Bronchial epithelial cell (primary cell): ENCODE measurements around the gene MITF. TPM values are rescaled to one million over a fixed set of nuclear protein-coding genes. Genes with fewer than 3 reads are reported as not detected.

ENCODE experiments used
- DNase-seq: peaks from one replicate; pipeline ENCODE4 v3.0.0-alpha.2; 2010; ENCODE audit warnings: low read depth
- FAIRE-seq: peaks from 2 replicates; lab custom pipeline; 2011; peaks lifted over from hg19 to GRCh38; lab: Jason Lieb, UNC
- H3K27me3 ChIP-seq: 2 replicates; pipeline ENCODE4 v1.5.1; 2011; ENCODE audit warnings: low read length; ENCODE audit not compliant: control insufficient read depth, insufficient read depth
- H3K36me3 ChIP-seq: 2 replicates; pipeline ENCODE4 v1.5.1; 2011; ENCODE audit warnings: low read length; ENCODE audit not compliant: control insufficient read depth, insufficient read depth
- H3K4me3 ChIP-seq: 2 replicates; pipeline ENCODE4 v1.5.1; 2011; ENCODE audit warnings: mild to moderate bottlenecking, low read depth, low read length, control low read depth
- CTCF ChIP-seq: IDR thresholded peaks from 2 replicates; pipeline ENCODE4 v1.5.1; 2011; ENCODE audit warnings: mild to moderate bottlenecking, moderate library complexity, low read length, control low read depth, inconsistent platforms; ENCODE audit not compliant: insufficient read depth, severe bottlenecking
- total RNA-seq: library from RNA; depleted of rRNA; stranded (reverse); fragments of >200 nt; gene quantifications from 2 replicates; pipeline ENCODE4 v1.2.1, GENCODE V29; 2014

MITF gene
- total RNA-seq, 1 donor from 2014 or later: 1.6 TPM

DNA sequence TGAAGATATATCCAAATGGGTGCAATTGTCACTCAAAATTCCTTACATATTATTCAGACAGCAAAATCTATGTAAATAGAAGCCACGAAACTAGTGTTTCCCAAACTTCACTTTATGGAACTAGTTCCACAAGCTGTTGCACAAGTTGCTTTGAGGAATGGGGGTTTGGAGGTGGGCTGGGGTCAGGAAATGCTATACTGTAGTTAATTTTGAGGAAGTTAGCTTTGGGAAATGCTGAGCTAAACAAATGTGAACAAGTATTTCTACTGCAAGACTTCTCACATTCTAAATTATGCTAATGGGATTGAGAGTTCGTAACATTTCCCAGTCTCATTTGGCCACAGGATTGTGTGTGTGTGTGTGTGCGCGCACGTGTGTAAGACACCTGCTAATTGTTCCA is 231.6 kb downstream of the MITF start:
- no peaks in the 10 kb centered on the region for H3K27me3 ChIP-seq
- H3K4me3 ChIP-seq: no peak overlapping the region
- FAIRE-seq (no peak), DNase-seq (no peak)
- no peak for TF ChIP-seq CTCF
- H3K36me3 ChIP-seq: no peaks in the 10 kb centered on the region

DNA sequence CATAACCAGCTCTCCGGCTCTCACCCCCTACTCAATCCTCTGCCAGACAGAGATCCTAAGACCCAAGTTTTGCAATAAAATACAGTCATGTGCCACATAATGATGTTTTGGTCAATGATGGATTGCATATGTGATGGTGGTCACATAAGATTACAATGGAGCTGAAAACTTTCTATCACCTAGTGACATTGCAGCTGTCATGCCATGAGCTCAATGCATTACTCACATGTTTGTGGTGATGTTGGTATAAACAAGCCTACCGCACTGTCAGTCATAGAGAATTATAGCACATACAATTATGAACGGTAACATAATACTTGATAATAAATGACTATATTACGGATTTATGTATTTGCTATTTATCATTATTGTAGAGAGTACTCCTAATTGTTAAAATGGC is 233.4 kb downstream of the MITF start:
- Histone ChIP-seq H3K27me3 (no peaks in the 10 kb centered on the region), H3K4me3 (no peak overlapping the region), H3K36me3 (no peaks in the 10 kb centered on the region)
- no peak for TF ChIP-seq CTCF
- FAIRE-seq (no peak), DNase-seq (no peak)

DNA sequence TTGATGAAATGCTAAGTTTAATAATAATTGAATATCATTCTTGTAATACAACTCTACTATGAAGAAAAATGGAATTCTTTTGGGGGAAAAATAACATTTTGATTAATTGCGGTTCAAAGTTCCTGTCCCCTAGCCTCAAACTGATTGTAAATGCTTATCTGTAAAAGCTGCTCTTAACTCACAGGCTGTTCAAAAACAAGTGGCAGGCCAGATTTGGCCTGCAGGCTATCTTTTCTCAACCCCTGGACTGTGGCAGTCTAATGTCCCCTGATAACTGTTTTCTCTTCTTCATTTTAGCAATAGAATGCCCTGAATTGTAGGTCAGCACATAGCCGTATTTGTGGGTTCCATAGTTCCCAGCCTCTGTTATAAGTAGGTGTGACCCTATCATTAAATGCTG is 236.8 kb downstream of the MITF start:
- Histone ChIP-seq H3K27me3 (no peaks in the 10 kb centered on the region), H3K36me3 (no peaks in the 10 kb centered on the region), H3K4me3 (no peak overlapping the region)
- FAIRE-seq: no peak
- DNase-seq: no peak
- no peak for TF ChIP-seq CTCF

- FAIRE-seq (no peak), DNase-seq (no peak)
- TF ChIP-seq CTCF: no peak
- Histone ChIP-seq H3K27me3 (no peaks in the 10 kb centered on the region), H3K4me3 (no peak overlapping the region), H3K36me3 (no peaks in the 10 kb centered on the region)
These were observed 244.4 kb downstream of the MITF start for GRCh38 chr3:69983546-69984265.

GRCh38 chr3:69985266-69985665 is 246.0 kb downstream of the MITF start:
- DNase-seq (peak; percentile 4), FAIRE-seq (no peak)
- no peak for TF ChIP-seq CTCF
- Histone ChIP-seq H3K36me3 (no peaks in the 10 kb centered on the region), H3K27me3 (no peaks in the 10 kb centered on the region), H3K4me3 (no peak overlapping the region)

- no peak for TF ChIP-seq CTCF
- Histone ChIP-seq H3K4me3 (no peak overlapping the region), H3K27me3 (no peaks in the 10 kb centered on the region), H3K36me3 (no peaks in the 10 kb centered on the region)
- FAIRE-seq: no peak
- no peak for DNase-seq
These were observed 247.2 kb downstream of the MITF start for GRCh38 chr3:69986419-69986818.
